Endodermal cell (in vitro differentiated cells): Measurements from ENCODE around the gene PLCB4. TPM values are rescaled to one million over a fixed set of nuclear protein-coding genes. Genes with fewer than 3 reads are reported as not detected.
A peak's percentile ranks its signal among the peaks of the same experiment; 100 is the strongest.

Experiments
- DNase-seq: peaks from one replicate; pipeline ENCODE4 v3.0.0-alpha.2; 2017
- H3K27ac ChIP-seq: 2 replicates; pipeline ENCODE4 v1.5.1; 2013; ENCODE audit warnings: mild to moderate bottlenecking, low read depth, low read length, moderate library complexity
- H3K27me3 ChIP-seq: 2 replicates; pipeline ENCODE4 v1.6.1; 2013; ENCODE audit warnings: mild to moderate bottlenecking, low read length, moderate library complexity; ENCODE audit not compliant: insufficient read depth, control insufficient read depth, poor library complexity, severe bottlenecking
- H3K36me3 ChIP-seq: 2 replicates; pipeline ENCODE4 v1.7.0; 2013; ENCODE audit warnings: mild to moderate bottlenecking, low read length, moderate library complexity; ENCODE audit not compliant: control insufficient read depth, insufficient read depth
- H3K4me1 ChIP-seq: one replicate; pipeline ENCODE4 v1.7.0; 2013; ENCODE audit warnings: low read length; ENCODE audit not compliant: control insufficient read depth, insufficient read depth
- H3K4me3 ChIP-seq: 2 replicates; pipeline ENCODE4 v1.5.1; 2013; ENCODE audit warnings: mild to moderate bottlenecking, low read length, moderate library complexity
- H3K9ac ChIP-seq: 2 replicates; pipeline ENCODE4 v1.6.1; 2013; ENCODE audit warnings: mild to moderate bottlenecking, low read length, moderate library complexity; ENCODE audit not compliant: poor library complexity, severe bottlenecking; ENCODE audit errors: extremely low read depth
- H3K9me3 ChIP-seq: 2 replicates; pipeline ENCODE4 v1.6.1; 2013; ENCODE audit warnings: mild to moderate bottlenecking, low read length, moderate library complexity; ENCODE audit not compliant: control insufficient read depth
- H3K27ac Mint-ChIP-seq: 2 replicates; pipeline ENCODE4 v1.8.0; 2020; ENCODE audit warnings: mixed read lengths
- H3K27me3 Mint-ChIP-seq: 2 replicates; pipeline ENCODE4 v1.8.0; 2021; ENCODE audit warnings: mild to moderate bottlenecking, mixed read lengths; ENCODE audit not compliant: insufficient read depth
- H3K36me3 Mint-ChIP-seq: 2 replicates; pipeline ENCODE4 v1.8.0; 2020; ENCODE audit warnings: low read depth, mixed read lengths
- H3K4me1 Mint-ChIP-seq: 2 replicates; pipeline ENCODE4 v1.8.0; 2020; ENCODE audit warnings: mixed read lengths
- H3K4me3 Mint-ChIP-seq: 2 replicates; pipeline ENCODE4 v1.8.0; 2020; ENCODE audit warnings: mild to moderate bottlenecking, moderate library complexity, mixed read lengths
- H3K9me3 Mint-ChIP-seq: 2 replicates; pipeline ENCODE4 v1.8.0; 2020; ENCODE audit warnings: mild to moderate bottlenecking, mixed read lengths
- CTCF ChIP-seq: fragments of 200-600 bp; sonication (generic); conservative IDR thresholded peaks from 2 replicates; pipeline ENCODE4 v1.5.0; 2021; ENCODE audit warnings: antibody characterized with exemption, mild to moderate bottlenecking
- WGBS, 2 experiments: methylation state at CpG; one replicate each; pipeline versions ENCODE4 v1.1.5 to v1.1.7; 2013; ENCODE audit warnings: missing lambda C conversion rate in 2 of 2, mixed read lengths in 1 of 2; ENCODE audit not compliant: insufficient coverage in 1 of 2, insufficient read length in 1 of 2; 5-methylcytosine and 5-hydroxymethylcytosine counted together
- total RNA-seq, 2 donors: library from RNA; stranded (reverse); fragmentation: NEBNext Ultra II Directional in 1 of 2; extraction: Animal tissue kit (Norgen Biotek cat#: 25700) in 1 of 2; gene quantifications; 2 replicates in 1 of 2; 3 replicates in 1 of 2; pipeline ENCODE4 v1.2.1, GENCODE V29; 2021

The PLCB4 gene
- total RNA-seq, 2 donors from 2014 or later: 14.4 to 14.6 TPM

- H3K27ac Mint-ChIP-seq: no peak overlapping the region
- Histone ChIP-seq H3K9me3 (no peaks in the 10 kb centered on the region), H3K4me3 (no peak overlapping the region), H3K4me1 (no peaks in the 10 kb centered on the region), H3K36me3 (no peaks in the 10 kb centered on the region), H3K27ac (no peak overlapping the region), H3K27me3 (peaks cover 64% of the 10 kb centered on the region), H3K9ac (no peak overlapping the region)
- H3K9me3 Mint-ChIP-seq: no peaks in the 10 kb centered on the region
- peak overlapping the region; percentile 17 for H3K4me3 Mint-ChIP-seq
- TF ChIP-seq CTCF: no peak
- H3K27me3 Mint-ChIP-seq: peaks cover 85% of the 10 kb centered on the region
- H3K4me1 Mint-ChIP-seq: no peaks in the 10 kb centered on the region
- peak; percentile 57 for DNase-seq
- 68 to 80% methylated on average over 23 to 34 of the region's 34 CpGs for WGBS, 2 experiments
- H3K36me3 Mint-ChIP-seq: no peaks in the 10 kb centered on the region
These were observed 437.5 kb downstream of the PLCB4 start for GRCh38 chr20:9506280-9506821.

DNA sequence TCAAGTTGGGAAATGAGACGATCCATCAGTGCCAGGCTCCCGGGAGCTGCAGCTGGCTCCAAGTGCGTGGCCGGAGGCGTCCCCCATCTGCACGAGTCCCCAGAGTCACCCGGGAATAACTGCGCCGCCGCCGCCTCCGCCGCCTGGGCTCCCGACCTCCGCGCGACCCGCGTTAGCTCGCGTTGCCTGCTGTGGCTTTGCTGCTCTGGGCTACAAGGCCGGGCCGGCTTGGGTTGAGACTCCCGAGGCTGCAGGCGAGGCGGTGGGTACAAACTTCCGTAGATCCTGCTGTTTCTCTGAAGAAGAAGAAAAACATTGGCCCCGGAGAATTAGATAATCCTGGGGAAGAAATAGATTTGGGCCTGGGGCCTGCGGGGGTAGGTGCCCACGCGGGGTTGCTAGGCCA is 438.1 kb downstream of the PLCB4 start:
- H3K36me3 Mint-ChIP-seq: no peaks in the 10 kb centered on the region
- Histone ChIP-seq H3K36me3 (no peaks in the 10 kb centered on the region), H3K9me3 (no peaks in the 10 kb centered on the region), H3K4me1 (no peaks in the 10 kb centered on the region), H3K27me3 (peaks cover 70% of the 10 kb centered on the region), H3K9ac (no peak overlapping the region), H3K27ac (no peak overlapping the region), H3K4me3 (no peak overlapping the region)
- WGBS, 2 experiments: 39 to 72% methylated on average over 9 to 31 of the region's 31 CpGs
- DNase-seq: peak; percentile 70
- no peaks in the 10 kb centered on the region for H3K9me3 Mint-ChIP-seq
- no peak overlapping the region for H3K4me3 Mint-ChIP-seq
- no peaks in the 10 kb centered on the region for H3K4me1 Mint-ChIP-seq
- H3K27me3 Mint-ChIP-seq: peaks cover 91% of the 10 kb centered on the region
- no peak overlapping the region for H3K27ac Mint-ChIP-seq
- no peak for TF ChIP-seq CTCF

DNA sequence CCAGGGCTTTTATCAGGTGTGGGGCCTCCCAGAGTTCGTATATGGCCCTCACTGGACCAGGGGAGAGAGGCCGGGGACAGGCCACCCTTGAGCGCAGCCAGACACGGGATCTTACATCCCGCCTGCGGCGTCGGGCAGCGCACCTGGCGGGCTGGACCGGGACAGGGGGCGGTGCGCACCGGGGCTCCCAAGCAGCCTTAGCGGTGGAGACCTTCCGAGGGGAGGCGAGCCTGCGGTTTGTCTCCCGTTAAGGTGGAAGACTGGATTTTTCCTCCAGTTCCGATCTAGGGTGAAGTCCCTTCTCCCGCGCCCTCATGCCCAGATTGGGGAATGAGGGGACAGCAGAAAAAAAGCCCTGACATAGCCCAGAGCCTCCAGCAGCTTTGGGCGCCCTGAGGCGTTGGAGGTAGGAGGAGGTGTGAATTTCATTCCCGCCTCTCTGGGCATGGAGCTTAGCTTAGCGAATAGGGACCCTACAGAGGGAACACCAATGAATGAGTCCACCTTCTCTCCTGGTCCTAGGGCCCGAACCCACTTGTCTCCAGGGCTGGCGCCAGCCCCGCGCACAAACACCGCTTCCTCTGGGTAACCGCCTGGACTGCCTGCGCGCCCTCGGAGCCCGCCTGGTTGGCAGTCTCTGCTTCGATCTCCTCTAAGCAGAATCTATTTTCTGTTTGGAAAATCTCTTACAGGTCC is 438.8 kb downstream of the PLCB4 start:
- Histone ChIP-seq H3K4me3 (no peak overlapping the region), H3K4me1 (no peaks in the 10 kb centered on the region), H3K9me3 (no peaks in the 10 kb centered on the region), H3K27me3 (peaks cover 77% of the 10 kb centered on the region), H3K9ac (no peak overlapping the region), H3K36me3 (no peaks in the 10 kb centered on the region), H3K27ac (no peak overlapping the region)
- Mint-ChIP-seq H3K27ac (no peak overlapping the region), H3K4me1 (no peaks in the 10 kb centered on the region), H3K4me3 (no peak overlapping the region), H3K36me3 (no peaks in the 10 kb centered on the region), H3K27me3 (peaks cover 94% of the 10 kb centered on the region), H3K9me3 (no peaks in the 10 kb centered on the region)
- peak; percentile 75 for DNase-seq
- TF ChIP-seq CTCF: no peak
- 40 to 80% methylated on average over 15 to 37 of the region's 37 CpGs for WGBS, 2 experiments
